Omental fat pad (tissue), 4 donors: ENCODE data around the gene P2RX7. TPM values are rescaled to one million over a fixed set of nuclear protein-coding genes. Genes with fewer than 3 reads are reported as not detected.
A peak's percentile ranks its signal among the peaks of the same experiment; 100 is the strongest.

Source experiments
- ATAC-seq: fragments of 150-250 bp; one replicate; pipeline ENCODE4 v1.9.1; 2016; ENCODE audit warnings: mild to moderate bottlenecking, moderate library complexity; ENCODE audit not compliant: low FRiP score
- DNase-seq: peaks from one replicate; pipeline ENCODE4 v3.0.0-alpha.2; 2019; ENCODE audit warnings: low spot score
- total RNA-seq, 4 donors: library from RNA; depleted of rRNA; stranded (reverse); fragments of >200 nt; gene quantifications; one replicate each; pipeline ENCODE4 v1.1.0, GENCODE V29; 2016
- TF ChIP-seq, protein P1 (sequence below), 3 donors: fragments of 450-650 bp; IDR thresholded peaks; one replicate each; pipeline ENCODE4 v1.5.1; 2016 to 2017; ENCODE audit warnings: antibody characterized with exemption in 3 of 3, mild to moderate bottlenecking in 3 of 3, moderate library complexity in 2 of 3

P2RX7 gene
- total RNA-seq, 4 donors from 2014 or later, result 2.4 to 8.6 (median 5.6) TPM

GRCh38 chr12:121133838-121134237 lies 1.2 kb downstream of the P2RX7 start:
- TF ChIP-seq, protein P1, sequence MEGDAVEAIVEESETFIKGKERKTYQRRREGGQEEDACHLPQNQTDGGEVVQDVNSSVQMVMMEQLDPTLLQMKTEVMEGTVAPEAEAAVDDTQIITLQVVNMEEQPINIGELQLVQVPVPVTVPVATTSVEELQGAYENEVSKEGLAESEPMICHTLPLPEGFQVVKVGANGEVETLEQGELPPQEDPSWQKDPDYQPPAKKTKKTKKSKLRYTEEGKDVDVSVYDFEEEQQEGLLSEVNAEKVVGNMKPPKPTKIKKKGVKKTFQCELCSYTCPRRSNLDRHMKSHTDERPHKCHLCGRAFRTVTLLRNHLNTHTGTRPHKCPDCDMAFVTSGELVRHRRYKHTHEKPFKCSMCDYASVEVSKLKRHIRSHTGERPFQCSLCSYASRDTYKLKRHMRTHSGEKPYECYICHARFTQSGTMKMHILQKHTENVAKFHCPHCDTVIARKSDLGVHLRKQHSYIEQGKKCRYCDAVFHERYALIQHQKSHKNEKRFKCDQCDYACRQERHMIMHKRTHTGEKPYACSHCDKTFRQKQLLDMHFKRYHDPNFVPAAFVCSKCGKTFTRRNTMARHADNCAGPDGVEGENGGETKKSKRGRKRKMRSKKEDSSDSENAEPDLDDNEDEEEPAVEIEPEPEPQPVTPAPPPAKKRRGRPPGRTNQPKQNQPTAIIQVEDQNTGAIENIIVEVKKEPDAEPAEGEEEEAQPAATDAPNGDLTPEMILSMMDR (IDR thresholded peaks at IDR 0.05), result no peak
- DNase-seq (no peak), ATAC-seq (no peak)

GRCh38 chr12:121135320-121135719 lies 2.6 kb downstream of the P2RX7 start:
- ATAC-seq (no peak), DNase-seq (no peak)
- TF ChIP-seq, protein P1 (IDR thresholded peaks at IDR 0.05), result no peak

DNA sequence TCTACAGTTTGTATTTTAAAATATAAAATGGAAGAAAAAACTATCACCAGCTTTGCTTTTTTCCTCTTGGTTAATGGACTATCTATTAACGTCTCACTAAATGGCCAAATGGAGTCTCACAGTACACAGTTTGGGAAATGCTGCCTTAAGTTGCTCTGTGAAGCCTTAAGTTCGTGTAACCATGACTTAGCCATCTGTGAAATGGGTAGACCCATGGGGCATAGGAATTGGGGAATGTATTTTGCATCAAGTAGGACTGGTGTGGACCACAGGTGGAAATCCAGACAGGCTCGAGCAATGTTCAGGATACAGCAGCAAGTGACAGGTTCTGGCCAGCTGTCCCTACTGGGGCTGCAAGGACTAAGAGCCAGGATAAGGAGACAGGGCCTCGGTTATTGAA lies 4.8 kb downstream of the P2RX7 start:
- ATAC-seq (no peak), DNase-seq (no peak)
- TF ChIP-seq, protein P1 (IDR thresholded peaks at IDR 0.05), result no peak

- ATAC-seq (no peak), DNase-seq (no peak)
- TF ChIP-seq, protein P1 (IDR thresholded peaks at IDR 0.05), result no peak
Observed at GRCh38 chr12:121138284-121138683, 5.6 kb downstream of the P2RX7 start.

GRCh38 chr12:121139286-121139685 lies 6.6 kb downstream of the P2RX7 start:
- ATAC-seq (no peak), DNase-seq (no peak)
- TF ChIP-seq, protein P1 (IDR thresholded peaks at IDR 0.05), result no peak

DNA sequence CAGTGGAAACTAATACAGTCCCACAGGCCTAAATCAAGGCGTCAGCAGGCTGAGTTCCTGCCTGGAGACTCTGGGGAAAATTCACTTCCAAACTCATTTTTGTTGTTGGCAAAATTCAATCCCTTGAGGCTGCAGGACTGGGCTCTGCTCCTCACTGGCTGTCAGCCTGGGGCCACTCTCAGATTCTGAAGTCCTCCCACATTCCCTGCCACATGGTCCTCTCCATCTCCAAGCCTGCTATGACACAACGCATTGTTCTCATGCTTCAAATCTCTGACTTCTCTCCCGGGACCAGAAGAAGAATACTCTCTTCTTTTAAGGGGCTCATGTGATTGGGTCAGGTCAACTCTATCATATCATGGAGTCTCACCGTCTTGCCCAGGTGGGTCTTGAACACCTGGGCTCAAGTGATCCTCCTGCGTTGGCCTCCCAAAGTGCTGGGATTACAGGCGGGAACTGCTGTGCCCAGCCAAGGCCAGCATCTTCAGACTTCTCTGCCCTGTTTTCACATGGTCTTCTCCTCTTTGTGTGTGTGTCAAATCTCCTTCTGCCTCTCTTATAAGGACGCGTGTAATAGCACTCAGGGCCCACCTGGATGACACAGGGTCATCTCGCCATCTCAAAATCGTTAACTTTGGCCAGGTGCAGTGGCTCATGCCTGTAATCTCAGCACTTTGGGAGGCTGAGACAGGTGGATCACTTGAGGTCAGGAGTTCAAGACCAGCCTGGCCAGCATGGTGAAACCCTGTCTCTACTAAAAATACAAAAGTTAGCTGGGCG lies 9.7 kb downstream of the P2RX7 start:
- no peak for DNase-seq
- TF ChIP-seq, protein P1 (IDR thresholded peaks at IDR 0.05), result no peak
- no peak for ATAC-seq

GRCh38 chr12:121144416-121144914 lies 11.8 kb downstream of the P2RX7 start:
- ATAC-seq (peak; percentile 59), DNase-seq (no peak)
- TF ChIP-seq, protein P1 (IDR thresholded peaks at IDR 0.05), result no peak
